Measurements from ENCODE around the gene ASTN2.

DNA sequence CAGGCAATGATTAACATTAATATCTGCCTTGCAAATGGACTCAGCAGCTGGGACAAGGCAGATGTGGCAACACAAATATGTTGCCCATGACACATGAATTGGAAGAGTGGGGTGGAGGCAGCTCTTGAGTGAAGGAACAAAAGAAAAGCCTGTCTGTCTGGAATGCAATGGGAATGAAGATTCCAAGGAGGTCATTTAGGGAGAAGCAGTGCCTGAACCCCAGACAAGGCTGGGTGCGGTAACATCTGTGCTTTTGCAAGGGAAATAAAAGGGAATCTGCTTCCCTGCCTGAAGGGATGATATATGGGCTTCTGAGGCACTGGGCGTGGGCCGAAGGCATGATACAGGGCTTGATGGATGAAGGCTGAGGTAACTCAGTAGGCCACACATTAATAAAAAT, 821.9 kb downstream of the ASTN2 start:
- TF ChIP-seq, protein P1, sequence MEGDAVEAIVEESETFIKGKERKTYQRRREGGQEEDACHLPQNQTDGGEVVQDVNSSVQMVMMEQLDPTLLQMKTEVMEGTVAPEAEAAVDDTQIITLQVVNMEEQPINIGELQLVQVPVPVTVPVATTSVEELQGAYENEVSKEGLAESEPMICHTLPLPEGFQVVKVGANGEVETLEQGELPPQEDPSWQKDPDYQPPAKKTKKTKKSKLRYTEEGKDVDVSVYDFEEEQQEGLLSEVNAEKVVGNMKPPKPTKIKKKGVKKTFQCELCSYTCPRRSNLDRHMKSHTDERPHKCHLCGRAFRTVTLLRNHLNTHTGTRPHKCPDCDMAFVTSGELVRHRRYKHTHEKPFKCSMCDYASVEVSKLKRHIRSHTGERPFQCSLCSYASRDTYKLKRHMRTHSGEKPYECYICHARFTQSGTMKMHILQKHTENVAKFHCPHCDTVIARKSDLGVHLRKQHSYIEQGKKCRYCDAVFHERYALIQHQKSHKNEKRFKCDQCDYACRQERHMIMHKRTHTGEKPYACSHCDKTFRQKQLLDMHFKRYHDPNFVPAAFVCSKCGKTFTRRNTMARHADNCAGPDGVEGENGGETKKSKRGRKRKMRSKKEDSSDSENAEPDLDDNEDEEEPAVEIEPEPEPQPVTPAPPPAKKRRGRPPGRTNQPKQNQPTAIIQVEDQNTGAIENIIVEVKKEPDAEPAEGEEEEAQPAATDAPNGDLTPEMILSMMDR (IDR thresholded peaks at IDR 0.05; ENCODE audit: low read length): no peak
- TF ChIP-seq EZH2 (optimal IDR thresholded peaks at IDR 0.05; ENCODE audit: low read depth, low read length) (no peak), EZH2phosphoT487 (IDR thresholded peaks at IDR 0.05; ENCODE audit: low read length) (no peak)

All from MM.1S (cell line).